ENCODE data around the gene CUEDC1.

GRCh38 chr17:57908278-57908677 lies 46.9 kb downstream of the CUEDC1 start:
- TF ChIP-seq CTCF (IDR thresholded peaks at IDR 0.05): no peak
- TF ChIP-seq EZH2 (IDR thresholded peaks at IDR 0.05; ENCODE audit: borderline replicate concordance, insufficient read depth, low read depth, low read length, poor library complexity, severe bottlenecking): no peak

Data from B cell (primary cell).